HepG2 (cell line): Measurements from ENCODE around the gene DIP2C.

Source experiments
- CHD2 ChIP-seq: IDR thresholded peaks from 2 replicates; pipeline ENCODE4 v1.6.1; 2011; ENCODE audit warnings: low read depth, low read length, improper control_type of control experiment
- CTCF ChIP-seq: sonication (generic); formaldehyde crosslinking; IDR thresholded peaks from 2 replicates; pipeline ENCODE4 v1.5.0; 2020; ENCODE audit warnings: mild to moderate bottlenecking, missing genetic modification reagents, moderate library complexity
- EZH2 ChIP-seq: conservative IDR thresholded peaks from 2 replicates; pipeline ENCODE4 v1.6.1; 2012; ENCODE audit warnings: mild to moderate bottlenecking, low read depth, low read length, moderate library complexity
- MAFK ChIP-seq, 2 experiments: IDR thresholded peaks in 1 of 2; conservative IDR thresholded peaks in 1 of 2; 2 replicates each; pipeline ENCODE4 v1.6.1; 2011; ENCODE audit warnings: improper control_type of control experiment in 2 of 2, low read length in 2 of 2
- MXI1 ChIP-seq: IDR thresholded peaks from 3 replicates; pipeline ENCODE4 v1.6.1; 2012; ENCODE audit warnings: low read depth, low read length, inconsistent platforms, borderline replicate concordance
- PAF1 ChIP-seq: IDR thresholded peaks from 2 replicates; pipeline ENCODE4 v1.6.1; 2016; ENCODE audit warnings: missing genetic modification reagents, missing compliant biosample characterization
- POLR2A ChIP-seq, 2 experiments: IDR thresholded peaks; 2 replicates each; pipeline ENCODE4 v1.6.1; 2011; ENCODE audit warnings: low read depth in 2 of 2, low read length in 2 of 2, mild to moderate bottlenecking in 1 of 2, moderate library complexity in 1 of 2; ENCODE audit not compliant: insufficient read depth in 1 of 2
- RBAK ChIP-seq: sonication (generic); formaldehyde crosslinking; IDR thresholded peaks from 2 replicates; pipeline ENCODE4 v1.5.1; 2020; ENCODE audit warnings: mild to moderate bottlenecking, missing genetic modification reagents
- ZBTB21 ChIP-seq: sonication (generic); formaldehyde crosslinking; IDR thresholded peaks from 2 replicates; pipeline ENCODE4 v1.4.0; 2020; ENCODE audit warnings: missing genetic modification reagents

DNA sequence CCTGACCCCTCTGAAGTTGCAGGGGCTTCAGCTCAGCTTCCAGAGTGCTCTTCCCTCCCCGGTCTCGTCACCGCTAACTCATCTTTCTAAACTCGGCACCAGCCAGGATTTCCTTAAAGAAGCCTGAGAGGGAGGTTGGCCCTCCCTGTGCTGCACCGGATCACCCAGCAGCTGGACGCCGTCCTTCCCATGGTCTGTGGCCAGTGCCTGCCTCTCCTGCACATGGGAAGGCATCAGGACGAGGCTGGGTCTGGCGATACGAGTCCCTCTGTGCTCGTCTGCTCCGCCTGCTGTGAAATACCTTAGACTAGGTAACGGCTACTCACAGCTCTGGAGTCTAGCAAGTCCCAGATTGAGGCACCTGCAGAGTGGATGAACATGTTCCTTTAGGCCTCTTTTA lies 375.1 kb downstream of the DIP2C start:
- TF ChIP-seq RBAK (CRISPR knock-in tag) (no peak), CTCF (CRISPR knock-in tag) (no peak), ZBTB21 (CRISPR knock-in tag) (no peak), POLR2A (IDR thresholded peaks at IDR 0.05; ENCODE audit: insufficient read depth in 1 of 2, low read depth in 2 of 2, low read length in 2 of 2) (no peak), PAF1 (no peak), EZH2 (no peak), MAFK (conservative IDR thresholded peaks at IDR 0.05 in 1 of 2, IDR thresholded peaks at IDR 0.05 in 1 of 2; ENCODE audit: low read length in 2 of 2) (no peak), MXI1 (no peak), CHD2 (no peak)
